Stimulated activated naive CD8-positive, alpha-beta T cell treated with anti-CD3 and anti-CD28 coated beads, Interleukin-15, amount 100 ng/mL, for 72 hours (primary cell): Measurements from ENCODE around the gene CUL4A.

Source experiments
- ATAC-seq: fragments of 150-1000 bp; cut with Tn5 transposase; 2 replicates; pipeline ENCODE4 v1.10.0; 2021; ENCODE audit warnings: mild to moderate bottlenecking, moderate library complexity
- DNase-seq, 2 donors: peaks; one replicate each; pipeline ENCODE4 v3.0.0; 2021 to 2022
- H3K27ac Mint-ChIP-seq, 2 donors: one replicate each; pipeline ENCODE4 v1.8.0; 2022; ENCODE audit warnings: mild to moderate bottlenecking in 2 of 2, mixed read lengths in 2 of 2, moderate library complexity in 2 of 2
- H3K27me3 Mint-ChIP-seq: one replicate; pipeline ENCODE4 v1.8.0; 2022; ENCODE audit warnings: mixed read lengths
- H3K4me1 Mint-ChIP-seq: one replicate; pipeline ENCODE4 v1.8.0; 2022; ENCODE audit warnings: mild to moderate bottlenecking, mixed read lengths
- H3K4me3 Mint-ChIP-seq, 2 donors: one replicate each; pipeline ENCODE4 v1.8.0; 2022; ENCODE audit warnings: mild to moderate bottlenecking in 2 of 2, mixed read lengths in 2 of 2, moderate library complexity in 1 of 2
- H3K9me3 Mint-ChIP-seq, 2 donors: one replicate each; pipeline ENCODE4 v1.8.0; 2022; ENCODE audit warnings: mixed read lengths in 2 of 2

Gene CUL4A

DNA sequence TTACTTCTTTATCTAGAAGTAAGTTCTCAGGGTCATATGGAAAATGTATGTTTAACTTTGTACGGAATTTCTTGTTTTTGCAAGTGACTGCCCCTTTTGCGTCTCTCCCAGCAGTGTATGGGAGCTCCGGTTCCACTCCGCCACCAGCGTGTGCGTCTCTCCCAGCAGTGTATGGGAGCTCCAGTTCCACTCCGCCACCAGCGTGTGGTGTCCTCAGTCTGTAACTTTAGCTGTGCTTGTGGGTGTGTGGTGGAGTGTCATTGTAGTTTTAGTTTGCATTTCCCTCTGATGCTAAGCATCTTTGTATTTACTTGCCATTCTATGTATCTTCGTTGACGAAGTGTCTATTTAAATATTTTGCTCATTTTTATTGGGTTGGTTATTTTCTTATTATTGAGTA, 2.4 kb downstream of the CUL4A start:
- Mint-ChIP-seq H3K9me3 (no peaks in the 10 kb centered on the region), H3K4me1 (peaks cover 31% of the 10 kb centered on the region), H3K4me3 (peak overlapping the region; percentile 49 to 57), H3K27ac (no peak overlapping the region), H3K27me3 (no peaks in the 10 kb centered on the region)
- ATAC-seq, result no peak
- peak in 1 of 2 donors; percentile 21 for DNase-seq

DNA sequence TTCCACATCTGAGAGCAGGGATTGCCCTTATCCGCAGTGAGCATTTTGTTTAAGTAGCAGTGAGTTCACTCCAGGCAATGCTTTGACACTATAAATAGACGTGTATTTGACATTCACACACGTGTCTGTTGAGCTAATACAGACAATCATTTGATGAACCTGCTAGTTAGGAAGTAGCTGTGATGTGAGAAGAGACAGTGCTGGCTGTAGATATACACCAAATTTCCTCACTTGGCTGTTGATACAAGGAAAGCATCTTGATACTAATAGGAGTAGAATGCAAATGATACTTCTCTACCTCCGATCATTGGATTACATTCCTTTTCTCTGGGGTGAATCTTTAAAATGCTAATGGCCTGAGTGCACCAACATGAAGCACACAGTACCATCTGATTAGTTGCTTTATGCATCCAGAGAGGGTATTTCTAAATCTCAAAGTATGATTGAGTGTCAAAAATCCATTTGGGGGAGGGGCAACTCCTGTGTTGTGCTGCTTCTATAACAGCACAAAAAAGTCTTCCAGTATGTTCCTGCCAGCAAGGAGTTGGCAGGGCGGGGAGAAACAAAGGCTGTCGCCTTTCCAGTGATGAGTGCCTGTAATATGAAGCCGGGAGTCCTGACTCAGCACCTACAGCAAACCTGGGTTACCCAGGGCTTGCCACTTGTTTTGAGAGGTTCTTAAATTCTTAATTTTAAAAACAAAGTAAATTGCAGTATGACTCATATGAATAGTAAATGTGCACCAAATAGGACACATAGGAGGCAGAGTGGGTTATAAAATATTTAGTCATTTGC, 7.0 kb downstream of the CUL4A start:
- DNase-seq (no peak), ATAC-seq (no peak)
- Mint-ChIP-seq H3K27me3 (no peaks in the 10 kb centered on the region), H3K9me3 (no peaks in the 10 kb centered on the region), H3K4me3 (no peak overlapping the region), H3K27ac (peak overlapping the region in 1 of 2 donors; percentile 46), H3K4me1 (peaks cover 12% of the 10 kb centered on the region)

DNA sequence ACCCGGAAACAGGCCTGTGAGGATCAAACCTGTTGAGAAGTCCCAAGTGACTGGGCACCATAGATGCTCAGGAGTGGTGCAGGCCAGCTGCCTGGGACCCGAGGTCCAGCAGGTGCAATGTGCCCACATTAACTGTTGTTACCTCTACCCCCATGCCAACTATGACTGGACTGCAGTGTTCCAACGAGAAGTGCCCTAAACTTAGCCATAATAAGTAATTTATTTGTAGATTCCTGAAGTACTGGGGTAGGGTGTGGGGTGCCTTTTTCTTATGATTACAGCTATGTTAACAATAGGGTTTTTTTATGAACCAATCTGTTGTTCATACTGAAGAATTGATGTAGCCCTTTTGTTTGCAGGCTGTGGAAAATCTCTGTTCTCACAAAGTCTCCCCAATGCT, 9.2 kb downstream of the CUL4A start:
- Mint-ChIP-seq H3K4me3 (no peak overlapping the region), H3K9me3 (no peaks in the 10 kb centered on the region), H3K27me3 (no peaks in the 10 kb centered on the region), H3K4me1 (peaks cover 7% of the 10 kb centered on the region), H3K27ac (no peak overlapping the region)
- DNase-seq, result no peak
- no peak for ATAC-seq

DNA sequence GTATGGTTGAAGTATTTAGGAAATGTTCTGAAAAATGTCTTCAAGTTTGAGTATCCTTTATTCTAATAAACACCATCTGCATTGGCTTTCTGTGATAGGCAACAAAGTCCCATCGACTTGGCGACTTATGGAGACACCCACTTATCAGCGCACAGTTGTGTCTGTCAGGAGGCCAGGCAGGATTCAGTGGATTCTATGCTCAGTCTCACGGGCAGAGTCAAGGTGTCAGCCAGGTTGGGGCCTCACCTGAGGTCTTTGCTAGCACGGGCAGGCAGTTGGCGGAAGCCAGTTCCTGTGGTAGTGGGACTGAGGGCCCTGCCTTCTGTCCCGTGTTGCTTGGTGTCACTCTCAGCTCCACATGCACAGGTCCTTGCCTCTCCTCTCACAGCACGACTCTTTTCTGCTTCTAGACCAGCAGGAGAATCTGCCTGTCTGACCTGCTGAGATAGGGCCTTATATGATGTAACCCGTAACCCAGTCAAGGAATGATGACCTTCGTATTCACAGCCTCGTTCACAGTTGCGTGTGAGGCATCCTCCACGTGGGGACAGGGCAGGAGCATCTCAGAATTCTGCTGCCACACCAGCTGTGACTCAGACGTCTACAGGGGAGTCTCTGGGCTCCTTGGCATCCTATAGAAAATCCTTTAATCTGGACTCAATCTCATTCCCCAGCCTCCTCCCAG, 10.0 kb downstream of the CUL4A start:
- no peaks in the 10 kb centered on the region for H3K27me3 Mint-ChIP-seq
- H3K27ac Mint-ChIP-seq, result no peak overlapping the region
- no peak for ATAC-seq
- H3K9me3 Mint-ChIP-seq, result no peaks in the 10 kb centered on the region
- H3K4me1 Mint-ChIP-seq, result peaks cover 7% of the 10 kb centered on the region
- no peak for DNase-seq
- H3K4me3 Mint-ChIP-seq, result no peak overlapping the region

DNA sequence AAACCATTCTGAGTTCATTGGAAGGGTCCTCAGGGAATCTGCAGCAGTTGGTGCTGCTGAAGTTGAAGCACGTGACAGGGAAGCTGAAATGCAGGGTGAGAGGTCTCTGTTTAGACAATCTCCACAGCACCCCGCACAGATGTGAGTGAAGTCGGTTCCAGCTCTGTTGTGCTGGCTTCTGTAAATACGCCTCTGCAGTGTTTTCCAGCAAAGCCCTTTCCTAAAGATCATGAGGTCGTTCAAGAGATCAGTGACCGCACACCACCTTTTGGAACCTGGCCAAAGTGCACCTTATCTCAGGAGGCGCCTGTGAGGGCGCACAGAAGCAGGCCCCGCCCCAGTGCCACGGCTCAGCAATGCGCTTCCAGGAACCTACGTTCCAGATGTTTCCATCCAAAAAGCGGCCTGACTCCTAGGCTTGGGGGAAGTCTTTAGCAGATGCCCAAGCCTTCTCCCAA, 10.8 kb downstream of the CUL4A start:
- no peak overlapping the region for H3K4me3 Mint-ChIP-seq
- H3K27ac Mint-ChIP-seq, result no peak overlapping the region
- ATAC-seq (no peak), DNase-seq (no peak)
- peaks cover 7% of the 10 kb centered on the region for H3K4me1 Mint-ChIP-seq
- H3K27me3 Mint-ChIP-seq, result no peaks in the 10 kb centered on the region
- H3K9me3 Mint-ChIP-seq, result no peaks in the 10 kb centered on the region

DNA sequence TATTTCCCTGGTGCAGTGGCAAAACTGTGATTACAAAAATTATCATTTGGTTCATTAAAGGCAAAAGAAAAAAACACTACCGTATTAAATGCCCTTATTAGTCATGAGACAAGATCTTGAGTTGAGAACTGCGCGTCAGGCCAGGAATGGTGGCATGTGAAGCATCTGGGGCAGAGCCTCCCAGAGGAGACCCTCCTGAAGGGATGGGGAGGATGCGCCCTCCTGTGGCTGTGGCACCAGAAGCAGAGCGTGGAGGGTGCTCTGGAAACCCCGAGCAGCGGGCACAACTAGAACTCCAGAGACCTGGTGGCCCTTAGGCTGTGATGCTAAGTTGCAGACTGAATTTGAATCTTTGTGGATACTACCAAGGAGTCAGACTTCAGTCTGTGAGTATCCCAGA, 11.5 kb downstream of the CUL4A start:
- no peaks in the 10 kb centered on the region for H3K9me3 Mint-ChIP-seq
- H3K27me3 Mint-ChIP-seq, result no peaks in the 10 kb centered on the region
- no peak for ATAC-seq
- no peak for DNase-seq
- H3K27ac Mint-ChIP-seq, result peak overlapping the region in 1 of 2 donors; percentile 86
- H3K4me3 Mint-ChIP-seq, result no peak overlapping the region
- peaks cover 7% of the 10 kb centered on the region for H3K4me1 Mint-ChIP-seq

DNA sequence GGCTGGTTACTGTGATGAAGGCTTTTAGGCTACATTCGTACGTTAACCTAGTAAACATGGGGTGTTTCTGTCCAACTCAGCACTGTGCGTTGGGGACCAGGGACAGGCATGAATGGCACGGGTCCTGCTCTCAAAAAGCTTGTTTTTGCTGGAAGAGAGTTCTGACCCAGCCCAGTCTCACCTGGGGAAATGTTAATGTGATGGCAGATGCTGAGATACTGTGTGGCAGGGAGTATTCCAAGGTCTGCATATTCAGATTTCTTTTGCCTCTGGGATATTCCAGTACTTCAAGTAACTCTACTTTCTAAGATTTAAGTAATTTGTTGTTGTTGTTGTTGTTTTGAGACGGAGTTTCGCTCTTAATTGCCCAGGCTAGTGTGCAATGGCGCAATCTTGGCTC, 13.7 kb downstream of the CUL4A start:
- DNase-seq (no peak), ATAC-seq (no peak)
- no peak overlapping the region for H3K4me3 Mint-ChIP-seq
- no peaks in the 10 kb centered on the region for H3K27me3 Mint-ChIP-seq
- H3K4me1 Mint-ChIP-seq, result peaks cover 7% of the 10 kb centered on the region
- H3K27ac Mint-ChIP-seq, result peak overlapping the region in 1 of 2 donors; percentile 57
- H3K9me3 Mint-ChIP-seq, result no peaks in the 10 kb centered on the region

DNA sequence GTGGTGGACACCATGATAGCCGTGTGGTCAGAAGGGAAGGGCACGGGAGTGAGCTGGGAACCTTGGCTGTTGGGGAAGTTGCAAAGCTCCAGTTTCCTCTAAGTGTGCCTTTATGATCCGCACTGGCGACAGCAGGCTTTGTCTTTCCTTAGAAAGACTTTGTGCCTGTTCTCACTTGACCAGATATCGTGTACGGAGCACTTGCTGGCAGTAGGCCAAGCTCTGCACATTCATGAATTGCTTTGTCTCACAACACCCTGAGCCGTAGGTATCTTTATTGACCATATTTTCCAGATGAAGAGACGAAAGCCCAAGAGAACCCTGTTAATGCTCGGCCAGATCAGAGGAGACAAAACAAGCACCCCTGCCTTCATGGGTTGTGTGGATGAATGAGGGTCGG, 15.1 kb downstream of the CUL4A start:
- Mint-ChIP-seq H3K27me3 (no peaks in the 10 kb centered on the region), H3K4me1 (peaks cover 7% of the 10 kb centered on the region), H3K9me3 (no peaks in the 10 kb centered on the region), H3K27ac (no peak overlapping the region), H3K4me3 (no peak overlapping the region)
- no peak for ATAC-seq
- DNase-seq, result no peak

DNA sequence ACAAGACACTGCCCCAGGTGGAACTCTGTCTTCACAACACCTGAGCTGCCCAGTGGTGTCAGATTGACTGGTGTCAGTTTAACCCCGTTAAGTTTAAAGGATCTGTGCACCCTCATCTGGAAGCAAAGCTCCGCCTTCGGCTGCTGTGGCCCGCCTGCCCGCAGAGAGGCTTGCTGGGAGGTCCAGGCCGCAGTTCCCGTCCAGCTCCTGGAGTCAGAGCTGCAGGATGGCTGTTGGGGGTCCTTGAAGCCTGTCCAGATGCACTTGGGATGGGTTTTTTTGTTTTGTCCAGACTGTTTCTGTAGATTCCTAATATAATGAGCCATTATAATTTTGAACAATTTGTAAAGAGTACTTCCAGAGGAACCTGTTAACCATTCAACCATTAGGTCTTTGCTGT, 16.1 kb downstream of the CUL4A start:
- Mint-ChIP-seq H3K27me3 (no peaks in the 10 kb centered on the region), H3K4me1 (peaks cover 7% of the 10 kb centered on the region), H3K4me3 (no peak overlapping the region), H3K27ac (no peak overlapping the region), H3K9me3 (no peaks in the 10 kb centered on the region)
- DNase-seq (no peak), ATAC-seq (no peak)

DNA sequence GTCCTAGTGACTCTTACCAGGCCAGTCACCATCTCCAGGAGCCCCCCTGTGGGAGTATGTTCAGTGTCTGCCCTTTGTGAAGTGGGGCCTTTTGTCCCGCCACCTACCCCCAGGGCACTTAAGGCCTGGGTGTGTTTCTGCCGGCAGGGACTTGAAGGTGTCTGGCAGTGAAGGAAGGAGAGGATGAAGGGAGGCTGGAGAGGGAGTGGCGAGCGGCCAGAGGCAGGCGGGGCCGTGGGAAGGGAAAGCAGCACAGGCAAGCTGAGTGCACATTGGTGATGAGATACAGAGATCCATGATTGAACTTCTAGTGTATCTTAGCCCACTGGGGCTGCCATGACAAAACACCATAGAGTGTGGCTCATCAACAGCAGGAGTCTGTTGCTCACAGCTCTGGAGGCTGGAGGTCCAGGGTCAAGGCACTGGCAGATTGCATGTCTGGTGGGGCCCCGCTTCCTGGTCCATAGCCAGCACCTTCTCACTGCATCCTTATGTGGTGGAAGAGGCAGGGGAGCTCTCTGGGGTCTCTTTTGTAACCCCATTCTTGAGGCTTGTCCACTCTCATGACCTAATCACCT, 17.5 kb downstream of the CUL4A start:
- H3K9me3 Mint-ChIP-seq, result no peaks in the 10 kb centered on the region
- H3K27me3 Mint-ChIP-seq, result no peaks in the 10 kb centered on the region
- DNase-seq (no peak), ATAC-seq (no peak)
- H3K4me3 Mint-ChIP-seq, result no peak overlapping the region
- H3K4me1 Mint-ChIP-seq, result peaks cover 9% of the 10 kb centered on the region
- peak overlapping the region; percentile 27 to 95 for H3K27ac Mint-ChIP-seq

DNA sequence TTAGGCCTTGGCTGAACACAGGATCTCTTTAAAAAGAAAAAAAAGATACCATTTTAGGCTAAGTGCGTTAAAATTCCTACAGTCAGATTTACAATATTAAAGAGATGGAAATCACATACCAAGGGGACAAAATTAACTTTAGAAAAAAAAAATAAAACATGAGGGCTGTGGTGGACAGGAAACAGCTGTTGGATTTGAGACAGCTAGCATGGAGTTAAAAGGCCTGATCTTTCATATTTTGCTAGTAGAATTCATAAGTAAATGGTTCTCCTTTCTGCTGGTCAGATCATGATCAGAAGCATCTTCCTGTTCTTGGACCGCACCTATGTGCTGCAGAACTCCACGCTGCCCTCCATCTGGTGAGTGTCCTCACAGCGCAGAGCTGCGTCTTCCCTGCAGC, 19.7 kb downstream of the CUL4A start:
- Mint-ChIP-seq H3K4me1 (peaks cover 7% of the 10 kb centered on the region), H3K27ac (no peak overlapping the region), H3K4me3 (no peak overlapping the region), H3K9me3 (no peaks in the 10 kb centered on the region), H3K27me3 (no peaks in the 10 kb centered on the region)
- ATAC-seq (no peak), DNase-seq (no peak)

DNA sequence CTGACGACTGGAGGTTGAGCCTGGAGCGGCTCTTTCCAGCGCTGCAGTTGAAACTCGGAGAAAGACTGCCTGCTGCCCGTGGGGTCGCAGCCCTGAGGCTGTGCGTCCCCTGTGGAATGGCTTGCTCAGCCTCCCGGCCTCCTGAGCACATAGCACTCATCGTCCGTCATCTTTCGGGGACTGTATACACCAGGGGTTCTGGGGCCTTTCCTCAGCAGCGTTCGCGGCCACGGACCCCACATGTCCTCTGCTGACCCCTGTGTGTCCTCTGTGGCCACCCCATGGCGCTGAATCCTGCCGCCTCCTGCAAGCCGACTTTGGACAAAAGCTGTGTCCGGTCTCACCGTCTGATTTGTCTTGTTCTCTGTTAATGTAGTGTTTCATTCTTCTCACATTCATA, 20.4 kb downstream of the CUL4A start:
- Mint-ChIP-seq H3K4me1 (peaks cover 7% of the 10 kb centered on the region), H3K27me3 (no peaks in the 10 kb centered on the region), H3K27ac (peak overlapping the region in 1 of 2 donors; percentile 27), H3K9me3 (no peaks in the 10 kb centered on the region), H3K4me3 (no peak overlapping the region)
- ATAC-seq (no peak), DNase-seq (no peak)

DNA sequence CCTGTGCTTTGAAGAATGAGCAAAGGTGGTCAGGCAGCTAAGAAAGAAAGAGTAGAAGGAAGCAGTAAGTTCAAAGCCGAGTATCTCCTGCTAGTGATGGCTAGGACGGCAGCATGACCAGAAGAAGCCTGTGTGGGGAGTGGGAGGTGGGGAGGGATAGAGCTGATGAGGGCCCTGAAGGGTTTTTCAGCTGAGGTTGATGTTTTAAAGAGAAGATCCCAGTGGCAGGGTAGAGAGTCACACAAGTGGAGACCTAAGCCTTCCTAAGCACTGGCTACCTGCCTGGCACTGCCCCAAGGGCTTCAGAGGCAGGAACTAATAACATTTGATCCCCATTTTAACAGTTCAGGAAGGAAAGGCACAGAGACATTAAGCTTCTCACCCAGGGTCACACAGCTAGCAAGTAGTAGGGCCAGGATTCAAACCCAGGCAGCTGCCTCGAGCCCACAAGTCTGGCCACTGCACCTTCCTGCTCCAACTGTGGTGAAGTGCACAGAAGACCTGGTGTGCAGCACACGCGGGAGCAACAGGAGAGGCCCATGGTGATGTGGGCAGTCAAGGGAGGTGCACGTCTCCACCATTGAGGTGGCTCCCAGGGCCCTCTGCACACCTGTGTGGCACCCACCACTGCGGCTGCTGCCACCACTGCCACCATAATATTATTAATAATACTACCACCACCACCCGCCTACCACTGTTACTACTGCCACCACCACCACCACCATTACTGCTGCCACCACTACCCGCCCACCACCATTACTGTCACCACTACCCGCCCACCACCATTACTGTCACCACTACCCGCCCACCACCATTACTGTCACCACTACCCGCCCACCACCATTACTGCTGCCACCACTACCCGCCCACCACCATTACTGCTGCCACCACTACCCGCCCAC, 22.1 kb downstream of the CUL4A start:
- ATAC-seq (peak; percentile 26), DNase-seq (peak in 1 of 2 donors; percentile 19)
- no peak overlapping the region for H3K4me3 Mint-ChIP-seq
- peak overlapping the region in 1 of 2 donors; percentile 82 for H3K27ac Mint-ChIP-seq
- H3K27me3 Mint-ChIP-seq, result no peaks in the 10 kb centered on the region
- peaks cover 7% of the 10 kb centered on the region for H3K4me1 Mint-ChIP-seq
- H3K9me3 Mint-ChIP-seq, result no peaks in the 10 kb centered on the region

DNA sequence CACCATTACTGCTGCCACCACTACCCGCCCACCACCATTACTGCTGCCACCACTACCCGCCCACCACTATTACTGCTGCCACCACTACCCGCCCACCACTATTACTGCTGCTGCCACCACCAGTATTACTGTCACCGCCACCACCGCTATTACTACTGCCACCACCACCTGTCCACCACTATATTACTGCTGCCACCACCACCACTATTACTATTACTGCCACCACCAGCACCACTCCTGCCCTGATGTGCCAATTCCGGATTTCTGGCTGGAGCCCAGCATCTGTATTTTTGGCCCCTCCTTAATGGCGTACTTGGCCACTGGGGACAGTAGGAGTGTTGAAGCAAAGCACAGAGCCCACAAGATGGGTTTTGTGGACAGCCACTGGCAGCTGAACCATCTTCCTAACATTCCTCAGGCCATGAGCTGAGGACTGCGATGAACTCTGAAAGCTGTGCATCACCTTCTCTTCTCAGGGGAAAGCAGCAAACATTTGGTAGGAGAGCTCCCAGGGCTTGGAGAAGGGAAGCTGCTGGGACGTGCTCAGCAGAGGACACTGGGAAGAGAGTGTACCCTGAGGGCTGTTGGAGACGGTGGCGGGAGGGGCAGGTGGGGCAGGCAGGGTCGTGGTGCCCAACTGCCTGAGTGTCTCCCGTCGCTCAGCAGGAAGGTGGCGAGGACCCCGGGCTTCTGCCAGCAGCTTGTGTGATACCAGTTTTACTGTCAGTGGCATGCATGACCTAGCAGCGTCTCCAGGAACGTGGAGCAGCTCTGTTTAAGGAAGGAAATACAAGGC, 23.0 kb downstream of the CUL4A start:
- Mint-ChIP-seq H3K27ac (peak overlapping the region in 1 of 2 donors; percentile 95), H3K4me1 (peaks cover 7% of the 10 kb centered on the region), H3K4me3 (no peak overlapping the region), H3K9me3 (no peaks in the 10 kb centered on the region), H3K27me3 (no peaks in the 10 kb centered on the region)
- DNase-seq (no peak), ATAC-seq (peak; percentile 57)

DNA sequence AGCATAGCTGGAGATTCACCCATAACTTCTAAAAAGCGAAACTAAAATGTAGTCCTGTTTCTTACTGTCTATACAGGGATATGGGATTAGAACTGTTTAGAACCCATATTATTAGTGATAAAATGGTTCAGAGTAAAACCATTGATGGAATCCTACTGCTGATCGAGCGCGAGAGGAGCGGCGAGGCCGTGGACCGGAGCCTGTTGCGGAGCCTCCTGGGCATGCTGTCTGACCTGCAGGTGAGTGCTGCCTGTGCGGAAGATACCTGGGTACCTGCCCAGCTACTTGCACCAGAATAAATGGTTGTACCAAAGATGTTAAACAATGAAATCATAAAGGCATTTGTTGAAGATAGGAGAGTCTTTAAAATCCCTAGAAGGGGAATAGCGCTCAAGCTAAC, 23.7 kb downstream of the CUL4A start:
- H3K4me1 Mint-ChIP-seq, result peaks cover 7% of the 10 kb centered on the region
- no peaks in the 10 kb centered on the region for H3K9me3 Mint-ChIP-seq
- DNase-seq (no peak), ATAC-seq (no peak)
- H3K4me3 Mint-ChIP-seq, result no peak overlapping the region
- no peaks in the 10 kb centered on the region for H3K27me3 Mint-ChIP-seq
- peak overlapping the region in 1 of 2 donors; percentile 74 for H3K27ac Mint-ChIP-seq
